Thyroid gland (tissue), 4 donors: ENCODE data around the gene SCRG1. TPM values are rescaled to one million over a fixed set of nuclear protein-coding genes. Genes with fewer than 3 reads are reported as not detected.
A peak's percentile ranks its signal among the peaks of the same experiment; 100 is the strongest.

Experiments
- DNase-seq, 2 donors: peaks; one replicate each; pipeline ENCODE4 v3.0.0-alpha.2; 2019
- H3K27ac ChIP-seq, 3 donors: fragments of 200-600 bp; sonication (generic); 1 replicate in 2 of 3; 2 replicates in 1 of 3; pipeline ENCODE4 v1.5.1; 2016 to 2019; ENCODE audit warnings: mild to moderate bottlenecking in 1 of 3, moderate library complexity in 1 of 3
- H3K27me3 ChIP-seq: fragments of 200-600 bp; sonication (generic); one replicate; pipeline ENCODE4 v1.5.1; 2019
- H3K36me3 ChIP-seq, 2 donors: fragments of 200-600 bp; sonication (generic); one replicate each; pipeline ENCODE4 v1.5.1; 2016 to 2019
- H3K4me1 ChIP-seq, 2 donors: fragments of 200-600 bp; sonication (generic); one replicate each; pipeline ENCODE4 v1.5.1; 2017 to 2019
- H3K4me3 ChIP-seq, 3 donors: fragments of 200-600 bp; sonication (generic); replicated peaks in 1 of 3; 1 replicate in 2 of 3; 2 replicates in 1 of 3; pipeline ENCODE4 v1.5.1; 2016; ENCODE audit warnings: mild to moderate bottlenecking in 1 of 3
- H3K9me3 ChIP-seq: fragments of 200-600 bp; sonication (generic); one replicate; pipeline ENCODE4 v1.5.1; 2017
- CTCF ChIP-seq, 6 experiments: fragments of 200-600 bp in 3 of 6; fragments of 450-650 bp in 3 of 6; sonication (generic) in 3 of 6; IDR thresholded peaks; one replicate each; pipeline ENCODE4 v1.5.1; 2016 to 2019; ENCODE audit warnings: antibody characterized with exemption in 6 of 6, mild to moderate bottlenecking in 2 of 6, inconsistent platforms in 1 of 6, moderate library complexity in 1 of 6
- POLR2A ChIP-seq, 2 donors: fragments of 450-650 bp; IDR thresholded peaks; one replicate each; pipeline ENCODE4 v1.6.1; 2017; ENCODE audit warnings: antibody characterized with exemption in 2 of 2, mild to moderate bottlenecking in 2 of 2, moderate library complexity in 1 of 2
- WGBS, 2 donors: methylation state at CpG; one replicate each; pipeline ENCODE4 v1.1.5; 2017; 5-methylcytosine and 5-hydroxymethylcytosine counted together
- intact Hi-C: fragments of 100-400 bp; cut with DNase I; formaldehyde crosslinking; loops from one replicate; pipeline ENCODE4 v1.15.1; 2023
- total RNA-seq, 4 donors: library from RNA; depleted of rRNA; stranded (reverse); fragments of >200 nt; gene quantifications; one replicate each; pipeline ENCODE4 v1.2.3, GENCODE V29; 2016

The SCRG1 gene
- total RNA-seq, 4 donors from 2014 or later: 0.11 to 0.27 TPM; not detected in 2

- no peak overlapping the region for H3K4me3 ChIP-seq
- no peaks in the 10 kb centered on the region for H3K27me3 ChIP-seq
- intact Hi-C loops: no loop called here
- H3K36me3 ChIP-seq: no peaks in the 10 kb centered on the region
- WGBS, 2 donors: 97 to 98% methylated on average over 4 of the region's 4 CpGs
- no peak for DNase-seq
- TF ChIP-seq POLR2A (IDR thresholded peaks at IDR 0.05) (no peak), CTCF (IDR thresholded peaks at IDR 0.05) (no peak)
- H3K4me1 ChIP-seq: peaks cover 0 to 4% of the 10 kb centered on the region in 2 donors
- H3K9me3 ChIP-seq: no peaks in the 10 kb centered on the region
- no peak overlapping the region for H3K27ac ChIP-seq
Measured at GRCh38 chr4:173382349-173382748, 16.6 kb downstream of the SCRG1 start.

GRCh38 chr4:173381610-173382009, 17.3 kb downstream of the SCRG1 start:
- Histone ChIP-seq H3K27me3 (no peaks in the 10 kb centered on the region), H3K9me3 (no peaks in the 10 kb centered on the region), H3K36me3 (no peaks in the 10 kb centered on the region), H3K4me1 (peaks cover 0 to 4% of the 10 kb centered on the region in 2 donors), H3K27ac (no peak overlapping the region), H3K4me3 (no peak overlapping the region)
- 53 to 56% methylated on average over 1 of the region's 1 CpG for WGBS, 2 donors
- intact Hi-C loops: no loop called here
- DNase-seq: no peak
- TF ChIP-seq POLR2A (IDR thresholded peaks at IDR 0.05) (no peak), CTCF (IDR thresholded peaks at IDR 0.05) (no peak)

GRCh38 chr4:173380987-173381386, 17.9 kb downstream of the SCRG1 start:
- H3K4me3 ChIP-seq: no peak overlapping the region
- TF ChIP-seq POLR2A (IDR thresholded peaks at IDR 0.05) (no peak), CTCF (IDR thresholded peaks at IDR 0.05) (no peak)

GRCh38 chr4:173379929-173380328, 19.0 kb downstream of the SCRG1 start:
- Histone ChIP-seq H3K36me3 (no peaks in the 10 kb centered on the region), H3K27me3 (no peaks in the 10 kb centered on the region), H3K9me3 (no peaks in the 10 kb centered on the region), H3K27ac (no peak overlapping the region), H3K4me3 (no peak overlapping the region), H3K4me1 (peaks cover 0 to 4% of the 10 kb centered on the region in 2 donors)
- DNase-seq: no peak
- TF ChIP-seq CTCF (IDR thresholded peaks at IDR 0.05): no peak
- TF ChIP-seq POLR2A (IDR thresholded peaks at IDR 0.05): no peak
- intact Hi-C loops: no loop called here
- 97 to 98% methylated on average over 3 of the region's 3 CpGs for WGBS, 2 donors

More at GRCh38 chr4:173380987-173381386, 17.9 kb downstream of the SCRG1 start:
- H3K27ac ChIP-seq: no peak overlapping the region
- H3K27me3 ChIP-seq: no peaks in the 10 kb centered on the region
- intact Hi-C loops: no loop called here
- no peaks in the 10 kb centered on the region for H3K9me3 ChIP-seq
- H3K4me1 ChIP-seq: peaks cover 0 to 4% of the 10 kb centered on the region in 2 donors
- no peaks in the 10 kb centered on the region for H3K36me3 ChIP-seq
- no peak for DNase-seq

- H3K27ac ChIP-seq: peak overlapping the region; percentile 16 to 57 (median 49)
- no peak for DNase-seq
- no peaks in the 10 kb centered on the region for H3K36me3 ChIP-seq
- no peak for TF ChIP-seq CTCF (IDR thresholded peaks at IDR 0.05)
- TF ChIP-seq POLR2A (IDR thresholded peaks at IDR 0.05): no peak
- H3K4me1 ChIP-seq: peaks cover 6 to 19% of the 10 kb centered on the region in 2 donors
- no peaks in the 10 kb centered on the region for H3K9me3 ChIP-seq
- no peak overlapping the region for H3K4me3 ChIP-seq
- intact Hi-C loops: no loop called here
- H3K27me3 ChIP-seq: no peaks in the 10 kb centered on the region
- 61 to 63% methylated on average over 2 of the region's 2 CpGs for WGBS, 2 donors
Measured at GRCh38 chr4:173374588-173374987, 24.3 kb downstream of the SCRG1 start.
